ENCODE measurements around the gene NR3C1. TPM values are rescaled to one million over a fixed set of nuclear protein-coding genes. Genes with fewer than 3 reads are reported as not detected.

NR3C1 gene
- polyA plus RNA-seq, 1 donor from 2014 or later: 2.3 TPM

DNA sequence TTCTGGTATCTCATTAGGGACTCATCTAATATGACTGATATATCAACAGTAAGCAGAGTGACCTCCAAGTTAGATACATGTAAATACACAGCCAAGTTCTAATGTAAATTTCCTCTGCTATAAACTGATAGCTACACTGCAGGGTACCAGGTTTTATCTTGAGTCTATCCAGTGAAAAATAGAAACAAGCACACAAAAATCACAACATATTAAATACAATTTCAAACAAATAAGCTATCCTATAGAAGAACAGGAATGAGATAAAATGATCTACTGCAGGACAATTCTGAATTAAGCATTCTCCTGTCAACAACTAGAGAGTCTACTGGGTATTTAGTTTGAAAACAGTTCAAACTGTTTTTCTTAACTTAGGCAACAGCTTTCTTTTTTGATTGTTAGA, 42.7 kb downstream of the NR3C1 start:
- H3K27me3 ChIP-seq (ENCODE audit: insufficient read depth, low read depth, low read length): no peaks in the 10 kb centered on the region
- no peak overlapping the region for H2AFZ ChIP-seq (ENCODE audit: low read depth, low read length)
- H3K9me3 ChIP-seq (ENCODE audit: low read length): no peaks in the 10 kb centered on the region
- no peak overlapping the region for H3K27ac ChIP-seq (ENCODE audit: low read length)
- H3K4me3 ChIP-seq (ENCODE audit: low read length): no peak overlapping the region
- no peaks in the 10 kb centered on the region for H3K79me2 ChIP-seq (replicated peaks; ENCODE audit: insufficient read depth, low read length)
- H3K9me2 ChIP-seq (ENCODE audit: insufficient read depth, low read length): no peaks in the 10 kb centered on the region
- no peaks in the 10 kb centered on the region for H3F3A ChIP-seq (ENCODE audit: insufficient read depth, low read length, poor library complexity, severe bottlenecking)
- no peaks in the 10 kb centered on the region for H3K36me3 ChIP-seq (ENCODE audit: insufficient read depth, low read length)
- H3K9ac ChIP-seq (ENCODE audit: low read length): no peak overlapping the region
- TF ChIP-seq, protein P1, sequence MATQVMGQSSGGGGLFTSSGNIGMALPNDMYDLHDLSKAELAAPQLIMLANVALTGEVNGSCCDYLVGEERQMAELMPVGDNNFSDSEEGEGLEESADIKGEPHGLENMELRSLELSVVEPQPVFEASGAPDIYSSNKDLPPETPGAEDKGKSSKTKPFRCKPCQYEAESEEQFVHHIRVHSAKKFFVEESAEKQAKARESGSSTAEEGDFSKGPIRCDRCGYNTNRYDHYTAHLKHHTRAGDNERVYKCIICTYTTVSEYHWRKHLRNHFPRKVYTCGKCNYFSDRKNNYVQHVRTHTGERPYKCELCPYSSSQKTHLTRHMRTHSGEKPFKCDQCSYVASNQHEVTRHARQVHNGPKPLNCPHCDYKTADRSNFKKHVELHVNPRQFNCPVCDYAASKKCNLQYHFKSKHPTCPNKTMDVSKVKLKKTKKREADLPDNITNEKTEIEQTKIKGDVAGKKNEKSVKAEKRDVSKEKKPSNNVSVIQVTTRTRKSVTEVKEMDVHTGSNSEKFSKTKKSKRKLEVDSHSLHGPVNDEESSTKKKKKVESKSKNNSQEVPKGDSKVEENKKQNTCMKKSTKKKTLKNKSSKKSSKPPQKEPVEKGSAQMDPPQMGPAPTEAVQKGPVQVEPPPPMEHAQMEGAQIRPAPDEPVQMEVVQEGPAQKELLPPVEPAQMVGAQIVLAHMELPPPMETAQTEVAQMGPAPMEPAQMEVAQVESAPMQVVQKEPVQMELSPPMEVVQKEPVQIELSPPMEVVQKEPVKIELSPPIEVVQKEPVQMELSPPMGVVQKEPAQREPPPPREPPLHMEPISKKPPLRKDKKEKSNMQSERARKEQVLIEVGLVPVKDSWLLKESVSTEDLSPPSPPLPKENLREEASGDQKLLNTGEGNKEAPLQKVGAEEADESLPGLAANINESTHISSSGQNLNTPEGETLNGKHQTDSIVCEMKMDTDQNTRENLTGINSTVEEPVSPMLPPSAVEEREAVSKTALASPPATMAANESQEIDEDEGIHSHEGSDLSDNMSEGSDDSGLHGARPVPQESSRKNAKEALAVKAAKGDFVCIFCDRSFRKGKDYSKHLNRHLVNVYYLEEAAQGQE (IDR thresholded peaks at IDR 0.05; ENCODE audit: borderline replicate concordance): no peak
- TF ChIP-seq SMC3 (conservative IDR thresholded peaks at IDR 0.05; ENCODE audit: poor library complexity) (no peak), MXI1 (conservative IDR thresholded peaks at IDR 0.05; ENCODE audit: poor library complexity, severe bottlenecking) (no peak), EP300 (conservative IDR thresholded peaks at IDR 0.05; ENCODE audit: poor library complexity, severe bottlenecking) (no peak)
- H3K4me2 ChIP-seq (ENCODE audit: low read length): no peak overlapping the region
- no peaks in the 10 kb centered on the region for H4K20me1 ChIP-seq (ENCODE audit: insufficient read depth)

DNA sequence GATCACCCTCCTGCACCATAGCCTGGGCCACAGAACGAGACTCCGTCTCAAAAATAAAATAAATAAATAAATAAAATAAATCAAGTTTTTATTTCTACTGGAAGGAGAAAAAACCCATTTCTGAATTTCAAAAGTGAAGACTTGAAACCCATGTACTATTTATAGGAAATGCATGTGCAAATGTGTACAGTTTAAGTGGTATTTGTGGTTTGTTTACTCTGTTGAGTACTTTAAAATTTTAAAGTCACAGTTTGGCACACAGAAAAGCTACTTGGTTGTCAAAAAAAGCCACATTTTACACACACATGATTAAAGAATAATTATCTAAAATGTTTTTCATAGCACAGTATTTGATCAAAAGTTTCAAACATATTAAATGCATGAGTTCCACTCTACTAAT, 43.6 kb downstream of the NR3C1 start:
- Histone ChIP-seq H2AFZ (ENCODE audit: low read depth, low read length) (no peak overlapping the region), H3K36me3 (ENCODE audit: insufficient read depth, low read length) (no peaks in the 10 kb centered on the region), H3F3A (ENCODE audit: insufficient read depth, low read length, poor library complexity, severe bottlenecking) (no peaks in the 10 kb centered on the region), H3K4me2 (ENCODE audit: low read length) (no peak overlapping the region), H4K20me1 (ENCODE audit: insufficient read depth) (no peaks in the 10 kb centered on the region), H3K9ac (ENCODE audit: low read length) (no peak overlapping the region), H3K4me3 (ENCODE audit: low read length) (no peak overlapping the region), H3K27ac (ENCODE audit: low read length) (no peak overlapping the region), H3K9me2 (ENCODE audit: insufficient read depth, low read length) (no peaks in the 10 kb centered on the region), H3K9me3 (ENCODE audit: low read length) (no peaks in the 10 kb centered on the region), H3K27me3 (ENCODE audit: insufficient read depth, low read depth, low read length) (no peaks in the 10 kb centered on the region), H3K79me2 (replicated peaks; ENCODE audit: insufficient read depth, low read length) (no peaks in the 10 kb centered on the region)
- TF ChIP-seq, protein P1 (IDR thresholded peaks at IDR 0.05; ENCODE audit: borderline replicate concordance): no peak
- no peak for TF ChIP-seq EZH2 (IDR thresholded peaks at IDR 0.05; ENCODE audit: borderline replicate concordance, insufficient read depth, low read length, poor library complexity, severe bottlenecking)
- TF ChIP-seq TAF1 (IDR thresholded peaks at IDR 0.05; ENCODE audit: low read depth): no peak
- TF ChIP-seq POLR2AphosphoS5 (IDR thresholded peaks at IDR 0.05): no peak
- TF ChIP-seq MXI1 (conservative IDR thresholded peaks at IDR 0.05; ENCODE audit: poor library complexity, severe bottlenecking): no peak
- TF ChIP-seq SMC3 (conservative IDR thresholded peaks at IDR 0.05; ENCODE audit: poor library complexity): no peak
- TF ChIP-seq EP300 (conservative IDR thresholded peaks at IDR 0.05; ENCODE audit: poor library complexity, severe bottlenecking): no peak
- no peak for TF ChIP-seq RAD21 (conservative IDR thresholded peaks at IDR 0.05)
- TF ChIP-seq, protein P2, sequence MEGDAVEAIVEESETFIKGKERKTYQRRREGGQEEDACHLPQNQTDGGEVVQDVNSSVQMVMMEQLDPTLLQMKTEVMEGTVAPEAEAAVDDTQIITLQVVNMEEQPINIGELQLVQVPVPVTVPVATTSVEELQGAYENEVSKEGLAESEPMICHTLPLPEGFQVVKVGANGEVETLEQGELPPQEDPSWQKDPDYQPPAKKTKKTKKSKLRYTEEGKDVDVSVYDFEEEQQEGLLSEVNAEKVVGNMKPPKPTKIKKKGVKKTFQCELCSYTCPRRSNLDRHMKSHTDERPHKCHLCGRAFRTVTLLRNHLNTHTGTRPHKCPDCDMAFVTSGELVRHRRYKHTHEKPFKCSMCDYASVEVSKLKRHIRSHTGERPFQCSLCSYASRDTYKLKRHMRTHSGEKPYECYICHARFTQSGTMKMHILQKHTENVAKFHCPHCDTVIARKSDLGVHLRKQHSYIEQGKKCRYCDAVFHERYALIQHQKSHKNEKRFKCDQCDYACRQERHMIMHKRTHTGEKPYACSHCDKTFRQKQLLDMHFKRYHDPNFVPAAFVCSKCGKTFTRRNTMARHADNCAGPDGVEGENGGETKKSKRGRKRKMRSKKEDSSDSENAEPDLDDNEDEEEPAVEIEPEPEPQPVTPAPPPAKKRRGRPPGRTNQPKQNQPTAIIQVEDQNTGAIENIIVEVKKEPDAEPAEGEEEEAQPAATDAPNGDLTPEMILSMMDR (IDR thresholded peaks at IDR 0.05; ENCODE audit: poor library complexity, severe bottlenecking): no peak

All from neural cell (in vitro differentiated cells).